ENCODE measurements around the gene STK39. TPM values are rescaled to one million over a fixed set of nuclear protein-coding genes. Genes with fewer than 3 reads are reported as not detected.

STK39 gene
- total RNA-seq, 1 donor from 2014 or later = 26.9 TPM

GRCh38 chr2:168189835-168190569 lies 57.4 kb downstream of the STK39 start:
- Mint-ChIP-seq H3K4me1 (ENCODE audit: unreplicated experiment) (peaks cover 59% of the 10 kb centered on the region), H3K27me3 (ENCODE audit: unreplicated experiment) (no peaks in the 10 kb centered on the region), H3K36me3 (ENCODE audit: unreplicated experiment) (peaks cover 3% of the 10 kb centered on the region), H3K27ac (ENCODE audit: unreplicated experiment) (no peak overlapping the region), H3K9me3 (ENCODE audit: unreplicated experiment) (no peaks in the 10 kb centered on the region), H3K4me3 (ENCODE audit: unreplicated experiment) (no peak overlapping the region)
- no peak for TF ChIP-seq CTCF (IDR thresholded peaks at IDR 0.05)
- no peak for DNase-seq (ENCODE audit: extremely low spot score, unreplicated experiment)

GRCh38 chr2:168188002-168188401 lies 59.4 kb downstream of the STK39 start:
- H3K4me1 Mint-ChIP-seq (ENCODE audit: unreplicated experiment) = peaks cover 52% of the 10 kb centered on the region
- no peaks in the 10 kb centered on the region for H3K9me3 Mint-ChIP-seq (ENCODE audit: unreplicated experiment)
- H3K4me3 Mint-ChIP-seq (ENCODE audit: unreplicated experiment) = no peak overlapping the region
- no peak for DNase-seq (ENCODE audit: extremely low spot score, unreplicated experiment)
- H3K36me3 Mint-ChIP-seq (ENCODE audit: unreplicated experiment) = peaks cover 3% of the 10 kb centered on the region
- no peak overlapping the region for H3K27ac Mint-ChIP-seq (ENCODE audit: unreplicated experiment)
- no peaks in the 10 kb centered on the region for H3K27me3 Mint-ChIP-seq (ENCODE audit: unreplicated experiment)
- no peak for TF ChIP-seq CTCF (IDR thresholded peaks at IDR 0.05)

GRCh38 chr2:168186452-168186851 lies 60.9 kb downstream of the STK39 start:
- H3K27ac Mint-ChIP-seq (ENCODE audit: unreplicated experiment) = no peak overlapping the region
- no peaks in the 10 kb centered on the region for H3K9me3 Mint-ChIP-seq (ENCODE audit: unreplicated experiment)
- no peak for DNase-seq (ENCODE audit: extremely low spot score, unreplicated experiment)
- no peaks in the 10 kb centered on the region for H3K27me3 Mint-ChIP-seq (ENCODE audit: unreplicated experiment)
- H3K36me3 Mint-ChIP-seq (ENCODE audit: unreplicated experiment) = peaks cover 6% of the 10 kb centered on the region
- peaks cover 38% of the 10 kb centered on the region for H3K4me1 Mint-ChIP-seq (ENCODE audit: unreplicated experiment)
- no peak for TF ChIP-seq CTCF (IDR thresholded peaks at IDR 0.05)
- H3K4me3 Mint-ChIP-seq (ENCODE audit: unreplicated experiment) = no peak overlapping the region

- TF ChIP-seq CTCF (IDR thresholded peaks at IDR 0.05) = no peak
- H3K36me3 Mint-ChIP-seq (ENCODE audit: unreplicated experiment) = peaks cover 8% of the 10 kb centered on the region
- H3K4me3 Mint-ChIP-seq (ENCODE audit: unreplicated experiment) = no peak overlapping the region
- H3K27ac Mint-ChIP-seq (ENCODE audit: unreplicated experiment) = no peak overlapping the region
- no peak for DNase-seq (ENCODE audit: extremely low spot score, unreplicated experiment)
- H3K9me3 Mint-ChIP-seq (ENCODE audit: unreplicated experiment) = no peaks in the 10 kb centered on the region
- peaks cover 38% of the 10 kb centered on the region for H3K4me1 Mint-ChIP-seq (ENCODE audit: unreplicated experiment)
- no peaks in the 10 kb centered on the region for H3K27me3 Mint-ChIP-seq (ENCODE audit: unreplicated experiment)
Measured at GRCh38 chr2:168185583-168186274, 61.7 kb downstream of the STK39 start.
